ENCODE measurements around the gene JPH3. TPM values are rescaled to one million over a fixed set of nuclear protein-coding genes. Genes with fewer than 3 reads are reported as not detected.

The JPH3 gene
- polyA plus RNA-seq, 3 donors = not detected

- H3K27ac Mint-ChIP-seq = no peak overlapping the region
- H3K9ac ChIP-seq (ENCODE audit: insufficient read depth, low read length, poor library complexity, severe bottlenecking) = no peak overlapping the region
- TF ChIP-seq, protein P1, sequence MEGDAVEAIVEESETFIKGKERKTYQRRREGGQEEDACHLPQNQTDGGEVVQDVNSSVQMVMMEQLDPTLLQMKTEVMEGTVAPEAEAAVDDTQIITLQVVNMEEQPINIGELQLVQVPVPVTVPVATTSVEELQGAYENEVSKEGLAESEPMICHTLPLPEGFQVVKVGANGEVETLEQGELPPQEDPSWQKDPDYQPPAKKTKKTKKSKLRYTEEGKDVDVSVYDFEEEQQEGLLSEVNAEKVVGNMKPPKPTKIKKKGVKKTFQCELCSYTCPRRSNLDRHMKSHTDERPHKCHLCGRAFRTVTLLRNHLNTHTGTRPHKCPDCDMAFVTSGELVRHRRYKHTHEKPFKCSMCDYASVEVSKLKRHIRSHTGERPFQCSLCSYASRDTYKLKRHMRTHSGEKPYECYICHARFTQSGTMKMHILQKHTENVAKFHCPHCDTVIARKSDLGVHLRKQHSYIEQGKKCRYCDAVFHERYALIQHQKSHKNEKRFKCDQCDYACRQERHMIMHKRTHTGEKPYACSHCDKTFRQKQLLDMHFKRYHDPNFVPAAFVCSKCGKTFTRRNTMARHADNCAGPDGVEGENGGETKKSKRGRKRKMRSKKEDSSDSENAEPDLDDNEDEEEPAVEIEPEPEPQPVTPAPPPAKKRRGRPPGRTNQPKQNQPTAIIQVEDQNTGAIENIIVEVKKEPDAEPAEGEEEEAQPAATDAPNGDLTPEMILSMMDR (IDR thresholded peaks at IDR 0.05) = no peak
- H3K4me2 ChIP-seq (replicated peaks; ENCODE audit: extremely low read depth, low read length, poor library complexity, severe bottlenecking) = no peak overlapping the region
- peaks cover 0 to 5% (median 0%) of the 10 kb centered on the region in 7 donors for H3K9me3 Mint-ChIP-seq
- DNase-seq = no peak
- no peaks in the 10 kb centered on the region for H3K4me1 Mint-ChIP-seq
- no peaks in the 10 kb centered on the region for H3K36me3 Mint-ChIP-seq
- 81% methylated on average over 8 of the region's 11 CpGs for WGBS (ENCODE audit: insufficient coverage)
- no peaks in the 10 kb centered on the region for H3K79me2 ChIP-seq (ENCODE audit: insufficient read depth, low read length)
- H3K27ac ChIP-seq (ENCODE audit: low read depth in 1 of 2, low read length in 2 of 2) = no peak overlapping the region
- peaks cover 0 to 2% of the 10 kb centered on the region in 2 donors for H3K27me3 ChIP-seq (ENCODE audit: control insufficient read depth in 2 of 2, insufficient read depth in 2 of 2, low read length in 2 of 2)
- no peak overlapping the region for H3K4me3 ChIP-seq (replicated peaks in 1 of 3; ENCODE audit: low read depth in 2 of 3, low read length in 3 of 3)
- H4K20me1 ChIP-seq (ENCODE audit: insufficient read depth, low read length) = no peaks in the 10 kb centered on the region
- H3K4me3 Mint-ChIP-seq = no peak overlapping the region
- H3K4me1 ChIP-seq (ENCODE audit: control insufficient read depth in 1 of 2, insufficient read depth in 2 of 2, low read length in 2 of 2) = no peaks in the 10 kb centered on the region
- H2AFZ ChIP-seq (ENCODE audit: insufficient read depth, low read depth, low read length, poor library complexity, severe bottlenecking) = no peak overlapping the region
- intact Hi-C loops (cut with micrococcal nuclease) = no loop called here
- H3K27me3 Mint-ChIP-seq (ENCODE audit: low read depth in 3 of 3) = peaks cover 6 to 35% (median 25%) of the 10 kb centered on the region in 3 donors
- no peaks in the 10 kb centered on the region for H3K36me3 ChIP-seq (replicated peaks in 1 of 2; ENCODE audit: control insufficient read depth in 1 of 2, insufficient read depth in 2 of 2, low read length in 2 of 2)
- H3K9me3 ChIP-seq (replicated peaks in 1 of 2; ENCODE audit: control insufficient read depth in 1 of 2, insufficient read depth in 1 of 2, low read length in 2 of 2) = no peaks in the 10 kb centered on the region
These were observed 30.5 kb upstream of the JPH3 start for GRCh38 chr16:87571868-87572244.

DNA sequence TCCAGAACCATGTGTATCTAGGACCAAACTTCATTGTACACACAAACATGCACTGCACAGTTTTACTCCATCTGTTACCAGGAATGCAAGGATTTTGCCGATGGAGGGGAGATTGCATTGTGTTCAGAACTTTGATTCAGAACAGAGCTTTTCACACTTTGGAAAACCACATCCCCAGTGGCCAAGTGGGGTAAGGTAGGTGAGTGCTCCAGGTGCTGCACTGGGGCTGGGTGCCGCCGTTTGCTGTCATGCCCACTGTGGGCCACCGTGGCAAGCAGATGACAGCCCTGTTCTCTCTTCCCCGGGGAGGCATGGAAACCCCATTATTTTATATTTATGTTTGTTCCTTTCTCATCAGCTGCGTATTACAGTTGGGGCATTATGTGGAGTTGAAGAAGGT, 29.3 kb upstream of the JPH3 start:
- Histone ChIP-seq H3K4me3 (replicated peaks in 1 of 3; ENCODE audit: low read depth in 2 of 3, low read length in 3 of 3) (no peak overlapping the region), H3K27ac (ENCODE audit: low read depth in 1 of 2, low read length in 2 of 2) (no peak overlapping the region), H3K36me3 (replicated peaks in 1 of 2; ENCODE audit: control insufficient read depth in 1 of 2, insufficient read depth in 2 of 2, low read length in 2 of 2) (no peaks in the 10 kb centered on the region), H3K9me3 (replicated peaks in 1 of 2; ENCODE audit: control insufficient read depth in 1 of 2, insufficient read depth in 1 of 2, low read length in 2 of 2) (no peaks in the 10 kb centered on the region), H3K4me2 (replicated peaks; ENCODE audit: extremely low read depth, low read length, poor library complexity, severe bottlenecking) (no peak overlapping the region), H3K79me2 (ENCODE audit: insufficient read depth, low read length) (no peaks in the 10 kb centered on the region), H3K4me1 (ENCODE audit: control insufficient read depth in 1 of 2, insufficient read depth in 2 of 2, low read length in 2 of 2) (no peaks in the 10 kb centered on the region), H3K9ac (ENCODE audit: insufficient read depth, low read length, poor library complexity, severe bottlenecking) (no peak overlapping the region), H3K27me3 (ENCODE audit: control insufficient read depth in 2 of 2, insufficient read depth in 2 of 2, low read length in 2 of 2) (peaks cover 0 to 2% of the 10 kb centered on the region in 2 donors), H4K20me1 (ENCODE audit: insufficient read depth, low read length) (no peaks in the 10 kb centered on the region), H2AFZ (ENCODE audit: insufficient read depth, low read depth, low read length, poor library complexity, severe bottlenecking) (no peak overlapping the region)
- WGBS (ENCODE audit: insufficient coverage) = no CpG with 5 or more reads among the region's 6 CpGs
- intact Hi-C loops (cut with micrococcal nuclease) = no loop called here
- DNase-seq = no peak
- no peak overlapping the region for H3K4me3 Mint-ChIP-seq
- H3K27ac Mint-ChIP-seq = no peak overlapping the region
- no peaks in the 10 kb centered on the region for H3K4me1 Mint-ChIP-seq
- TF ChIP-seq, protein P1 (IDR thresholded peaks at IDR 0.05) = no peak
- peaks cover 0 to 5% (median 0%) of the 10 kb centered on the region in 7 donors for H3K9me3 Mint-ChIP-seq
- peaks cover 7 to 33% (median 23%) of the 10 kb centered on the region in 3 donors for H3K27me3 Mint-ChIP-seq (ENCODE audit: low read depth in 3 of 3)
- no peaks in the 10 kb centered on the region for H3K36me3 Mint-ChIP-seq
